ENCODE results near the gene CFAP73. TPM values are rescaled to one million over a fixed set of nuclear protein-coding genes. Genes with fewer than 3 reads are reported as not detected.
"Not testable (repeated sequence)": the region's sequence is repeated elsewhere in the genome, so short reads cannot be mapped to it uniquely, and the experiment has no call there.

CFAP73 gene
- total and polyA plus RNA-seq, 10 donors, result 0.64 to 0.71 (median 0.70) TPM; not detected in 7

DNA sequence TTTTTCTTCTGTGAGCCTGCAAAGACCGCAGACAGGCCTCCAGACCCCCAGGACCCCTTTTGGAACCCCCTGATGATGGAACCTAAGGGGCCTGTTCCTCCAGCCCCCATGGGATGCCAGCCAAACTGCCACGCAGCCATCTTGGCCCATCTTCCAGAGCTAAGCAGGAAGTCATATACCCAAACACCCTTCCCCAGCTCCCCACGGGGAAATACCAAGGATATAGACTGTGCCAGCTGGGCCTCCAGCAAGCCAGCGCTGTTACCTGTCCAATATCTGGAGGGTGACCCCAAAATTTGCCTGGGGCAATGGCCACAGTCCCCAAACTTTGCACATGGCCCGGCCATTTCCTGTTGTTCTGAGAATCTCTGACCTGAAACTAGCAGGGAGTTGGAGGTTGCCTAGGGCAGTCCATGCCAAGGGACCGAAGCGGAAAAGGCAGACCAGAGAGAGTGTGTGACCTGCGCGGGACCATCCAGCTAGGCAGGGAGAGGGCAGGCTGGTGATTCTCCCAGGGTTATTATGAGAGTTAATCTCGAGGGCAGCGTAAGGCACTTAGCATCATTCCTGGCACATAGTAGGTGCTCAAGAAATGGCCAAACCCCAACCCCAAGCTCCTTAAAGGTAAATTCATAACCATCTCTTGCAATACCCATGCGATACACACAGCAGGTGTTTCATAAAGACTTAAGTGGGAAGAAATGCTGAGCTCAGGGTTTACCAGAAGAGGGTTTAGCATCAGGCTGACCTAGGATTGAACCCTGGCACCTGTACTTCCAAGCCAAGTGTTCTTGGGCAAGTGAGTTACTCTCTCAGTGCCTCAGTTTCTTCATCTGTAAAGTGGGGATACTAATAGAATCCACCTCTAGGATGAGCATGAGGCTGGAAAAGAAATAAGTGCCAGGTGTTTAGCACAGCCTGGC is 11.4 kb upstream of the CFAP73 start:
- peaks cover 0 to 41% (median 14%) of the 10 kb centered on the region in 7 donors for H3K27me3 ChIP-seq (replicated peaks in 1 of 7)
- no peak overlapping the region for H3K4me3 ChIP-seq
- intact Hi-C loops (cut with DNase I; ENCODE audit: low total_unique reads), result no loop called here
- 77 to 90% (median 82%) methylated on average over 11 to 12 of the region's 12 CpGs for WGBS, 5 donors
- H3K27ac ChIP-seq, result no peak overlapping the region
- peaks cover 7 to 36% (median 26%) of the 10 kb centered on the region in 6 donors for H3K4me1 ChIP-seq
- TF ChIP-seq POLR2A (IDR thresholded peaks at IDR 0.05), result no peak
- TF ChIP-seq, protein P1, sequence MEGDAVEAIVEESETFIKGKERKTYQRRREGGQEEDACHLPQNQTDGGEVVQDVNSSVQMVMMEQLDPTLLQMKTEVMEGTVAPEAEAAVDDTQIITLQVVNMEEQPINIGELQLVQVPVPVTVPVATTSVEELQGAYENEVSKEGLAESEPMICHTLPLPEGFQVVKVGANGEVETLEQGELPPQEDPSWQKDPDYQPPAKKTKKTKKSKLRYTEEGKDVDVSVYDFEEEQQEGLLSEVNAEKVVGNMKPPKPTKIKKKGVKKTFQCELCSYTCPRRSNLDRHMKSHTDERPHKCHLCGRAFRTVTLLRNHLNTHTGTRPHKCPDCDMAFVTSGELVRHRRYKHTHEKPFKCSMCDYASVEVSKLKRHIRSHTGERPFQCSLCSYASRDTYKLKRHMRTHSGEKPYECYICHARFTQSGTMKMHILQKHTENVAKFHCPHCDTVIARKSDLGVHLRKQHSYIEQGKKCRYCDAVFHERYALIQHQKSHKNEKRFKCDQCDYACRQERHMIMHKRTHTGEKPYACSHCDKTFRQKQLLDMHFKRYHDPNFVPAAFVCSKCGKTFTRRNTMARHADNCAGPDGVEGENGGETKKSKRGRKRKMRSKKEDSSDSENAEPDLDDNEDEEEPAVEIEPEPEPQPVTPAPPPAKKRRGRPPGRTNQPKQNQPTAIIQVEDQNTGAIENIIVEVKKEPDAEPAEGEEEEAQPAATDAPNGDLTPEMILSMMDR (IDR thresholded peaks at IDR 0.05 in 8 of 11, conservative IDR thresholded peaks at IDR 0.05 in 3 of 11), result no peak
- no peak for TF ChIP-seq POLR2AphosphoS5 (IDR thresholded peaks at IDR 0.05)
- peak; percentile 61 for DNase-seq
- no peaks in the 10 kb centered on the region for H3K36me3 ChIP-seq
- no peaks in the 10 kb centered on the region for H3K9me3 ChIP-seq

DNA sequence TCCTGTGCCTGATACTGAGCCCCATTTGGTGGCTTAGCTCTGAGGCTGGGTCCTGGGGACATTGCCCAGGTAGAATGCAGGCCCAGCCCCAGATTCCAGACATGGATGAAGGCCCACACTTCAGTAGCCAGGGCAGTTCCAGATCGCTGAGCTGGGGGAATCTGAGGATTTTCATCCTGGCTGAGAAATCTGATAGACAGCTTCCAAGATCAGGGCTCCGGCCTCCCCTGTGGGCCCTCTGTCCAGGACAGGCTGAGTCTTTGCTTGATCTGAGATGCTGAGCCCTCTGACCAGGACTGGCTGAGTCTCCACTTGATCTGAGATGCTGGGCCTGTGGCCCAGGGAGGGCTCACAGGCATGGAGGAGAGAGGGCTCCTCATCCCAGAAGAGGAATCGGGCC is 10.7 kb upstream of the CFAP73 start:
- peak; percentile 46 for DNase-seq
- TF ChIP-seq POLR2A (IDR thresholded peaks at IDR 0.05) (no peak), POLR2AphosphoS5 (IDR thresholded peaks at IDR 0.05) (no peak)
- 82 to 96% (median 86%) methylated on average over 3 of the region's 3 CpGs for WGBS, 5 donors
- Histone ChIP-seq H3K4me1 (peaks cover 7 to 38% (median 26%) of the 10 kb centered on the region in 6 donors), H3K4me3 (no peak overlapping the region), H3K27me3 (replicated peaks in 1 of 7) (peaks cover 0 to 41% (median 14%) of the 10 kb centered on the region in 7 donors), H3K27ac (no peak overlapping the region), H3K36me3 (no peaks in the 10 kb centered on the region), H3K9me3 (no peaks in the 10 kb centered on the region)
- intact Hi-C loops (cut with DNase I; ENCODE audit: low total_unique reads), result no loop called here

DNA sequence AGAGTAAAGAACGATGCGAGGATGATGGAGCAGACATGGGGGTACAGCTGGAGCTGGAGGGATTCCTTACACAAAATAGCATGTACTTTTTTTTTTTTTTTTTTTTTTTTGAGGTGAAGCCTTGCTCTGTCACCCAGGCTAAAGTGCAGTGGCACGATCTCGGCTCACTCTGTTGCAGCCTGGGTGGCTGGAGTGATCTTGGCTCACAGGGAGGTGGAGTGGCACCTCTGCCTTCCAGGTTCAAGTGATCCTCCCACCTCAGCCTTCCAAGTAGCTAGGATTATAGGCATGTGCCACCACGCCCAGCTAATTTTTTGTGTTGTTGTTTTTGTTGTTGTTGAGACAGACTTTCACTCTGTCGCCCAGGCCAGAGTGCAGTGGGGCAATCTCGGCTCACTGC is 8.8 kb upstream of the CFAP73 start:
- Histone ChIP-seq H3K4me1 (peaks cover 2 to 30% (median 20%) of the 10 kb centered on the region in 6 donors), H3K4me3 (no peak overlapping the region), H3K9me3 (no peaks in the 10 kb centered on the region), H3K27me3 (replicated peaks in 1 of 7) (peaks cover 0 to 23% (median 8%) of the 10 kb centered on the region in 7 donors), H3K36me3 (no peaks in the 10 kb centered on the region), H3K27ac (no peak overlapping the region)
- peak; percentile 31 for DNase-seq
- WGBS, 5 donors, result 82 to 92% (median 88%) methylated on average over 7 of the region's 7 CpGs
- intact Hi-C loops (cut with DNase I; ENCODE audit: low total_unique reads), result no loop called here
- TF ChIP-seq, protein P1 (IDR thresholded peaks at IDR 0.05 in 8 of 11, conservative IDR thresholded peaks at IDR 0.05 in 3 of 11), result no peak
- no peak for TF ChIP-seq POLR2A (IDR thresholded peaks at IDR 0.05)
- no peak for TF ChIP-seq POLR2AphosphoS5 (IDR thresholded peaks at IDR 0.05)

DNA sequence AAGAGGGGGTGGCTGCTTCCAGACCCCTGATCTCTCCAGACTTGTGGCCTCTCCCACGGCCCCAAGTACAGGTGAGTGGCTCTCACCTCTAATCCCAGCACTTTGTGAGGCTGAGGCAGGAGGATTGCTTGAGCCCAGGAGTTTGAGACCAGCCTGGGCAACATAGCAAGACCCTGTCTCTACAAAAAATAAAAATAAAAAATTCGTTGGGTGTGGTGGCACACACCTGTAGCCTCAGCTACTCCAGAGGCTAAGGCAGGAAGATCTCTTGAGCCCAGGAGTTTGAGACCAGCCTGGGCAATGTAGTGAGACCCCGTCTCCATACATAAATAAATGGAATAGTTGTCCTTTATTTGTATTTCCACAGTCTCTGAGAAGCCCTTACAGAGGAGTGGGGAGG is 7.8 kb upstream of the CFAP73 start:
- H3K27ac ChIP-seq, result peak overlapping the region in 4 of 8 donors; percentile 46 to 74 (median 66)
- not testable (repeated sequence) for DNase-seq
- WGBS, 5 donors, result 70 to 92% (median 80%) methylated on average over 3 of the region's 3 CpGs

More for the DNA sequence above, 7.8 kb upstream of the CFAP73 start:
- H3K9me3 ChIP-seq; H3K4me3 ChIP-seq; intact Hi-C loops (cut with DNase I; ENCODE audit: low total_unique reads); H3K36me3 ChIP-seq: not testable (repeated sequence)
- peaks cover 0 to 13% (median 0%) of the 10 kb centered on the region in 7 donors for H3K27me3 ChIP-seq (replicated peaks in 1 of 7)
- H3K4me1 ChIP-seq, result peaks cover 0 to 20% (median 13%) of the 10 kb centered on the region in 6 donors
